ENCODE results near the gene GPHN. TPM values are rescaled to one million over a fixed set of nuclear protein-coding genes. Genes with fewer than 3 reads are reported as not detected.

The GPHN gene
- total RNA-seq, 2 donors from 2014 or later = 27.1 to 31.0 TPM

DNA sequence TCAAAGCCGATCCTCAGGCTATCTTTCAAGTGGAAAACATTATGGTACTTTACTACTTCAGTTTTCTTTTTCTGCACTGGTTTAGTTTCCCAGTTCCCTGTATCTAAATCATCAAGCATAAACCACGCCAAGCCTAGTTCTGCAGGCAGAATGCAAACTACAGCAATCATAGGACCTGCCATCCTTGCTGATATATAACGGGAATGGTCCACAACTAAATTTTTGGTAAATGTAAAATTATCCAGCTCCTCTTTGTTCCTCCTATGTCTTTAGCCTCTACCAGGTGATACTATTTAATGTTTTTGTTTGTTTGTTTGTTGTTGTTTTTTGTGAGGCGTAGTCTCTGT is 714.0 kb downstream of the GPHN start:
- DNase-seq (no peak), ATAC-seq (peak; percentile 29)
- intact Hi-C loops (cut with DNase I, micrococcal nuclease) = no loop called here

- DNase-seq = no peak
- intact Hi-C loops (cut with DNase I, micrococcal nuclease) = no loop called here
- no peak for ATAC-seq
Observed at GRCh38 chr14:67225523-67225922, 717.6 kb downstream of the GPHN start.

- ATAC-seq (no peak), DNase-seq (no peak)
- intact Hi-C loops (cut with DNase I, micrococcal nuclease) = no loop called here
Observed at GRCh38 chr14:67228325-67228984, 720.5 kb downstream of the GPHN start.

Other genes starting within 250 kb of the GPHN start
- 1 to 10 TPM; 1.2 to 1.6 TPM for gene CCDC196, start 21.8 kb upstream of the GPHN start, total RNA-seq

Measured in left colon (tissue), 2 donors.